ENCODE measurements around the gene C5orf47.

- TF ChIP-seq POLR2A (IDR thresholded peaks at IDR 0.05; ENCODE audit: low read length) (no peak), GATA1 (IDR thresholded peaks at IDR 0.05; ENCODE audit: low read depth, low read length) (no peak)
Measured at GRCh38 chr5:173998531-173998930, 9.6 kb downstream of the C5orf47 start.

Measured in erythroblast (primary cell).